MG63 (cell line): ENCODE data around the gene OR10G8. TPM values are rescaled to one million over a fixed set of nuclear protein-coding genes. Genes with fewer than 3 reads are reported as not detected.

Experiments
- DNase-seq: peaks from one replicate; pipeline ENCODE4 v3.0.0-alpha.2; 2020
- H3K27me3 ChIP-seq: fragments of 250-450 bp; sonication (Bioruptor Pico); 2 replicates; pipeline ENCODE4 v1.5.1; 2020; ENCODE audit warnings: mild to moderate bottlenecking, moderate library complexity
- H3K36me3 ChIP-seq: fragments of 250-450 bp; sonication (Bioruptor Pico); 2 replicates; pipeline ENCODE4 v1.5.1; 2020; ENCODE audit warnings: mild to moderate bottlenecking, moderate library complexity
- H3K4me3 ChIP-seq: fragments of 250-450 bp; sonication (Bioruptor Pico); 2 replicates; pipeline ENCODE4 v1.5.1; 2020; ENCODE audit warnings: mild to moderate bottlenecking, moderate library complexity
- H3K9me3 ChIP-seq: fragments of 250-450 bp; sonication (Bioruptor Pico); 2 replicates; pipeline ENCODE4 v1.5.1; 2020; ENCODE audit warnings: mild to moderate bottlenecking, moderate library complexity
- total RNA-seq: library from RNA; depleted of rRNA; stranded (reverse); fragments of >200 nt; shearing (Covaris generic); gene quantifications from 2 replicates; pipeline ENCODE4 v1.2.3, GENCODE V29; 2014; ENCODE audit warnings: low replicate concordance; rRNA removed

The OR10G8 gene
- total RNA-seq, 1 experiment from 2014 or later, result not detected

GRCh38 chr11:124071623-124071948 is 45.0 kb downstream of the OR10G8 start:
- DNase-seq, result no peak
- no peak overlapping the region for H3K4me3 ChIP-seq
- no peaks in the 10 kb centered on the region for H3K36me3 ChIP-seq
- peaks cover 14% of the 10 kb centered on the region; the same call in 1 of the 2 replicates for H3K27me3 ChIP-seq
- no peaks in the 10 kb centered on the region for H3K9me3 ChIP-seq

- no peak for DNase-seq
- Histone ChIP-seq H3K4me3 (no peak overlapping the region), H3K9me3 (no peaks in the 10 kb centered on the region), H3K27me3 (peaks cover 9% of the 10 kb centered on the region; the same call in 1 of the 2 replicates), H3K36me3 (no peaks in the 10 kb centered on the region)
Measured at GRCh38 chr11:124072147-124072546, 45.5 kb downstream of the OR10G8 start.

- Histone ChIP-seq H3K9me3 (no peaks in the 10 kb centered on the region), H3K36me3 (no peaks in the 10 kb centered on the region), H3K4me3 (no peak overlapping the region), H3K27me3 (no peaks in the 10 kb centered on the region)
- no peak for DNase-seq
Measured at GRCh38 chr11:124074554-124074953, 48.0 kb downstream of the OR10G8 start.

- H3K9me3 ChIP-seq, result no peaks in the 10 kb centered on the region
- no peak for DNase-seq
- no peaks in the 10 kb centered on the region for H3K36me3 ChIP-seq
- no peak overlapping the region for H3K4me3 ChIP-seq
- no peaks in the 10 kb centered on the region for H3K27me3 ChIP-seq
Measured at GRCh38 chr11:124075492-124075840, 48.9 kb downstream of the OR10G8 start.

- Histone ChIP-seq H3K9me3 (no peaks in the 10 kb centered on the region), H3K4me3 (peak overlapping the region; percentile 25; the same call in 1 of the 2 replicates), H3K36me3 (no peaks in the 10 kb centered on the region), H3K27me3 (no peaks in the 10 kb centered on the region)
- DNase-seq, result no peak
Measured at GRCh38 chr11:124075841-124076651, 49.4 kb downstream of the OR10G8 start.

GRCh38 chr11:124077266-124077665 is 50.7 kb downstream of the OR10G8 start:
- no peaks in the 10 kb centered on the region for H3K27me3 ChIP-seq
- DNase-seq, result no peak

GRCh38 chr11:124078591-124078990 is 52.0 kb downstream of the OR10G8 start:
- H3K36me3 ChIP-seq, result no peaks in the 10 kb centered on the region
- no peak for DNase-seq
- no peaks in the 10 kb centered on the region; the same call in 1 of the 2 replicates for H3K27me3 ChIP-seq
- no peaks in the 10 kb centered on the region for H3K9me3 ChIP-seq
- no peak overlapping the region for H3K4me3 ChIP-seq

More at GRCh38 chr11:124077266-124077665, 50.7 kb downstream of the OR10G8 start:
- Histone ChIP-seq H3K36me3 (no peaks in the 10 kb centered on the region), H3K4me3 (no peak overlapping the region), H3K9me3 (no peaks in the 10 kb centered on the region)

- no peak for DNase-seq
- H3K36me3 ChIP-seq, result no peaks in the 10 kb centered on the region
- H3K4me3 ChIP-seq, result no peak overlapping the region
- H3K27me3 ChIP-seq, result no peaks in the 10 kb centered on the region; the same call in 1 of the 2 replicates
- no peaks in the 10 kb centered on the region for H3K9me3 ChIP-seq
Measured at GRCh38 chr11:124079631-124080326, 53.2 kb downstream of the OR10G8 start.

Other genes with a start within 250 kb of the OR10G8 start
- not detected in 2 replicates for gene OR6M1, start 220.4 kb upstream of the OR10G8 start, total RNA-seq
- not detected in 2 replicates for gene TMEM225, start 141.1 kb upstream of the OR10G8 start, total RNA-seq
- not detected in 2 replicates for gene OR8D4, start 124.6 kb upstream of the OR10G8 start, total RNA-seq
- not detected in 2 replicates for gene OR4D5, start 87.2 kb upstream of the OR10G8 start, total RNA-seq
- not detected in 2 replicates for gene OR6T1, start 83.0 kb upstream of the OR10G8 start, total RNA-seq
- not detected in 2 replicates for gene OR10S1, start 49.0 kb upstream of the OR10G8 start, total RNA-seq
- gene OR10G6, start 31.6 kb upstream of the OR10G8 start, total RNA-seq, result not detected in 2 replicates
- not detected in 2 replicates for gene OR10G4, start 13.8 kb upstream of the OR10G8 start, total RNA-seq
- gene OR10G9, start 3.8 kb upstream of the OR10G8 start, total RNA-seq, result not detected in 2 replicates
- not detected in 2 replicates for gene OR10G7, start 14.5 kb downstream of the OR10G8 start, total RNA-seq
- 0.59 and 0.95 TPM in 2 replicates for gene VWA5A, start 88.7 kb downstream of the OR10G8 start, total RNA-seq
- gene OR10D3, start 156.5 kb downstream of the OR10G8 start, total RNA-seq, result not detected in 2 replicates
- not detected in 2 replicates for gene OR8G1, start 214.3 kb downstream of the OR10G8 start, total RNA-seq
- gene OR8G5, start 229.6 kb downstream of the OR10G8 start, total RNA-seq, result not detected in 2 replicates